ENCODE results near the gene RNF19B. TPM values are rescaled to one million over a fixed set of nuclear protein-coding genes. Genes with fewer than 3 reads are reported as not detected.

Gene RNF19B
- total and polyA plus RNA-seq, 2 donors: 8.7 to 15.0 TPM

DNA sequence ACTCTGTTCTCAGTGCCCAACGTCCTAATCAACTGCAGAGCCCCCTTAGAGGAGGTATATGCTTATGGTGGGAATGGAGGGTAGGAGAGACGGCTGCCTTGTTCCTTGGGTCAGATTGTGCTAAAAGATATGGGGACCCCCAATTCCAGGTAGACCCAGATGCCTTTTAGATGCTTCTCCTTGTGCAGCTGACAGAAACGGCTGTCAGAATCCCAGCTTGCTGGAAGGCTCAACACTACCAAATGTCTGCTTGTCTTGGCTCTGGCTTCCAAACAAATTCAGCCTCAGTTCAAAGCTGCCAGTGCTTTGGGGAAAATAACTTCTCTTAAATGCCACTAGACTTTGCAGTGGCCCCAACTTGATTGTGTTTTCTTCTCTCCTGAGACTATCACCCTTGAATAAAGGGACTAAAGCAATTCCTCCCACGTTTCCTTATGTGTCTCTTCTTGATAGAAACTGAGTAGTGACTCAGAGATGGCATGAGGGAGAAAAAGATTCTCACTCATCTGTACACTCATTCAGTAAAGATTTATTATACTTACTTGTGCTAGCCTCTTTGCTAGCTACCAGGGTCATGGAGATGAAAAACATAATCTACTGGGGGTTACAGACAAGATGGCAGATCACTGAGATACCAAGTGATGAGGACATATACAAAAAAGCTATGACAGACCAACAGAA is 3.4 kb upstream of the RNF19B start:
- Histone ChIP-seq H3K4me1 (ENCODE audit: insufficient read depth) (no peaks in the 10 kb centered on the region), H3K4me3 (ENCODE audit: low read depth, low read length) (no peak overlapping the region), H3K36me3 (ENCODE audit: insufficient read depth) (no peaks in the 10 kb centered on the region), H3K27ac (ENCODE audit: low read depth) (no peak overlapping the region)
- WGBS: 54% methylated on average over 4 of the region's 4 CpGs
- no peak for DNase-seq (ENCODE audit: extremely low spot score)

DNA sequence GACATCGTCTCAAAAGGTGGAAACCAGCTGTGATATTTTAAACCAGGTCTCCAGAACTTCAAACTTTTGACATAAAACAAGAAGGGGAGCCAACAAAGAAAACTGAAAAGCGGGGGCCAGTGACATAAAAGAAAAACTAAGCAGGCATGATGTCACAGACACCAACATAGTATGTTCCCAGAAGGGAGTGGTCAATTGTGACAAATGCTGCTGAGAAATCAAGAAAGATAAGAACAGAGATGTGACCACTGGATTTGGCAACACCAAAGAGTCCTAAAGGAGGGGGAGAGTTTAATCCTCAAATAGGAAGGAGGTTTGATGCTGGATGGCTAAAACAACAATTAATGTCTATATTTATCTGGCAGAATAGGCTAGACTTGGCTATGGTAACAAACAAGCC is 2.3 kb upstream of the RNF19B start:
- Histone ChIP-seq H3K27ac (ENCODE audit: low read depth) (no peak overlapping the region), H3K4me3 (ENCODE audit: low read depth, low read length) (no peak overlapping the region), H3K36me3 (ENCODE audit: insufficient read depth) (no peaks in the 10 kb centered on the region), H3K4me1 (ENCODE audit: insufficient read depth) (no peaks in the 10 kb centered on the region)
- DNase-seq (ENCODE audit: extremely low spot score): no peak
- 85% methylated on average over 2 of the region's 2 CpGs for WGBS

- Histone ChIP-seq H3K4me3 (ENCODE audit: low read depth, low read length) (no peak overlapping the region), H3K36me3 (ENCODE audit: insufficient read depth) (no peaks in the 10 kb centered on the region), H3K4me1 (ENCODE audit: insufficient read depth) (no peaks in the 10 kb centered on the region), H3K27ac (ENCODE audit: low read depth) (no peak overlapping the region)
- WGBS: 71% methylated on average over 5 of the region's 5 CpGs
- DNase-seq (ENCODE audit: extremely low spot score): no peak
Measured at GRCh38 chr1:32965251-32965747, 690 bp upstream of the RNF19B start.

- DNase-seq (ENCODE audit: extremely low spot score): no peak
- WGBS: under 1% methylated on average over 78 of the region's 78 CpGs
Measured at GRCh38 chr1:32963746-32964460, 706 bp downstream of the RNF19B start.

GRCh38 chr1:32962248-32962896 is 2.2 kb downstream of the RNF19B start:
- no peak for DNase-seq (ENCODE audit: extremely low spot score)
- peak overlapping the region; percentile 17 for H3K4me3 ChIP-seq (ENCODE audit: low read depth, low read length)
- no peaks in the 10 kb centered on the region for H3K4me1 ChIP-seq (ENCODE audit: insufficient read depth)
- 59% methylated on average over 6 of the region's 6 CpGs for WGBS
- H3K27ac ChIP-seq (ENCODE audit: low read depth): no peak overlapping the region
- no peaks in the 10 kb centered on the region for H3K36me3 ChIP-seq (ENCODE audit: insufficient read depth)

More at GRCh38 chr1:32963746-32964460, 706 bp downstream of the RNF19B start:
- Histone ChIP-seq H3K36me3 (ENCODE audit: insufficient read depth) (no peaks in the 10 kb centered on the region), H3K4me1 (ENCODE audit: insufficient read depth) (no peaks in the 10 kb centered on the region), H3K4me3 (ENCODE audit: low read depth, low read length) (peak overlapping the region; percentile 81), H3K27ac (ENCODE audit: low read depth) (peak overlapping the region; percentile 93)

DNA sequence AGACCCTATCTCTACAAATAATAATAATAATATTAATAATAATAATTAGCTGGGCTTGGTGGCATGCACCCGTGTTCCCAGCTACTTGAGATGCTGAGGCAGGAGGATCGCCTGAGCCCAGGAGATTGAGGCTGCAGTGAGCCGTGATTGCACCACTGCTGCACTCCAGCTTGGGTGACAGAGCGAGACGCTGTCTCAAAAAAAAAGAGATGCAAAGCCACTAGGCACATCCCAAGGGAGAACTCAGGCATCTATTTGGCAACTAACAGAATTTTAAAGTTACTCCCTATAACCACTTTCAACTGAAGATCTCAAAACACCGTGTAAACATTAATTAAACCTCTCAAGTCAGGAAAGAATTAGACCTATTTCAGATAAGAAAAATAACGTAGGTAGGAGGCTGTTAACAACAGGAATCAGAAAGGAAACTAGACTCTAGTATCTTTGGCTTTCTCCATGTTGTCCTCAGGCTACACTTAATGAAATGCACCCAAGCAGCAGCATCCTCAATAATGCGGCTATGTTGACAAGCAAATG is 3.7 kb downstream of the RNF19B start:
- Histone ChIP-seq H3K27ac (ENCODE audit: low read depth) (no peak overlapping the region), H3K4me1 (ENCODE audit: insufficient read depth) (no peaks in the 10 kb centered on the region), H3K4me3 (ENCODE audit: low read depth, low read length) (no peak overlapping the region), H3K36me3 (ENCODE audit: insufficient read depth) (no peaks in the 10 kb centered on the region)
- DNase-seq (ENCODE audit: extremely low spot score): no peak
- 81% methylated on average over 8 of the region's 8 CpGs for WGBS

GRCh38 chr1:32960342-32960741 is 4.3 kb downstream of the RNF19B start:
- no peak for DNase-seq (ENCODE audit: extremely low spot score)
- Histone ChIP-seq H3K27ac (ENCODE audit: low read depth) (no peak overlapping the region), H3K4me1 (ENCODE audit: insufficient read depth) (no peaks in the 10 kb centered on the region), H3K36me3 (ENCODE audit: insufficient read depth) (no peaks in the 10 kb centered on the region), H3K4me3 (ENCODE audit: low read depth, low read length) (no peak overlapping the region)
- 50% methylated on average over 2 of the region's 2 CpGs for WGBS

DNA sequence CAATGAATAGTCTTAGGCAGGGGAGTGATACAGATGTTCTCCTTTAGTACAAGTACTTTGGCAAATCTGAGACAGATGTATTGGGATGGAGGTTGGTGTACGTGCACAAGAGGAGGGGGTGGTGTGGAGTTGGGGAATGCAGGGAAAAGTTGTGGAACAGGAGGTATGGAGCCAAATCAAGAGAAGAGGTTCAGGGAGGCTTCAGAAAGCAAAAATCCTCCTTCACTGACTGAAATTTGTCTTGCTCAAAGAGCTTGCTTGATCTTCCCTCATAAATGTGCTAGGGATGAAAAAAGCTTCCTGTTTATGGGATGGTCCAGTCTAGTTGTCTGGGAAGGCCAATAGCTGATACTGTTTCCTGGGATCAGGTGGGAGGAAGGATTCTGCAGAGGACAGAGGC is 5.8 kb downstream of the RNF19B start:
- H3K4me3 ChIP-seq (ENCODE audit: low read depth, low read length): no peak overlapping the region
- no peak for DNase-seq (ENCODE audit: extremely low spot score)
- WGBS: 81% methylated on average over 1 of the region's 1 CpG
- no peak overlapping the region for H3K27ac ChIP-seq (ENCODE audit: low read depth)
- H3K36me3 ChIP-seq (ENCODE audit: insufficient read depth): no peaks in the 10 kb centered on the region
- no peaks in the 10 kb centered on the region for H3K4me1 ChIP-seq (ENCODE audit: insufficient read depth)

- no peaks in the 10 kb centered on the region for H3K4me1 ChIP-seq (ENCODE audit: insufficient read depth)
- H3K4me3 ChIP-seq (ENCODE audit: low read depth, low read length): no peak overlapping the region
- H3K36me3 ChIP-seq (ENCODE audit: insufficient read depth): no peaks in the 10 kb centered on the region
- no peak overlapping the region for H3K27ac ChIP-seq (ENCODE audit: low read depth)
- no peak for DNase-seq (ENCODE audit: extremely low spot score)
- 89% methylated on average over 3 of the region's 3 CpGs for WGBS
Measured at GRCh38 chr1:32957017-32957416, 7.6 kb downstream of the RNF19B start.

GRCh38 chr1:32954168-32954567 is 10.4 kb downstream of the RNF19B start:
- WGBS: 93% methylated on average over 6 of the region's 6 CpGs

DNA sequence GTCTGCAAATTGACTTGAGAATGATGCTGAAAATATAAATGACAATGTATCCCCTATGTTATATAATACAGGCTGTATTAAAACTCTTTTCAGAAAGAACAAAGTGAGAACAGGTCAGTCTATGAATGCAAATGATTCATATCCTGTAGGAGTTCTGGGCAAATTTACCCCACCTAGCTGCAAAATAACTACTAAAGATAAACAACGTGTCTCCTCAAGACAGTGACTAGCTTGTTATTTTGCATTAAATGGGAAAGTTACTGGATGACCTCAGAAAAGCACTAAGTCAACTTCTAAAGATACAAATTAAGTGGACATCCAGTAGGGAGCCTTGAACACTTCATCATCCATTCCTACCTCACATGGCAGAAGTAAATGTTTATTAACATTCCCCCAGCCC is 11.1 kb downstream of the RNF19B start:
- no peaks in the 10 kb centered on the region for H3K4me1 ChIP-seq (ENCODE audit: insufficient read depth)
- H3K4me3 ChIP-seq (ENCODE audit: low read depth, low read length): no peak overlapping the region
- DNase-seq (ENCODE audit: extremely low spot score): no peak
- H3K36me3 ChIP-seq (ENCODE audit: insufficient read depth): no peaks in the 10 kb centered on the region
- WGBS: 34% methylated on average over 1 of the region's 1 CpG
- peak overlapping the region; percentile 38 for H3K27ac ChIP-seq (ENCODE audit: low read depth)

More at GRCh38 chr1:32954168-32954567, 10.4 kb downstream of the RNF19B start:
- no peak overlapping the region for H3K4me3 ChIP-seq (ENCODE audit: low read depth, low read length)
- H3K36me3 ChIP-seq (ENCODE audit: insufficient read depth): no peaks in the 10 kb centered on the region
- no peak for DNase-seq (ENCODE audit: extremely low spot score)
- no peaks in the 10 kb centered on the region for H3K4me1 ChIP-seq (ENCODE audit: insufficient read depth)
- no peak overlapping the region for H3K27ac ChIP-seq (ENCODE audit: low read depth)

GRCh38 chr1:32949519-32949918 is 15.1 kb downstream of the RNF19B start:
- Histone ChIP-seq H3K27ac (ENCODE audit: low read depth) (no peak overlapping the region), H3K4me1 (ENCODE audit: insufficient read depth) (no peaks in the 10 kb centered on the region), H3K36me3 (ENCODE audit: insufficient read depth) (no peaks in the 10 kb centered on the region), H3K4me3 (ENCODE audit: low read depth, low read length) (no peak overlapping the region)
- WGBS: 86% methylated on average over 5 of the region's 5 CpGs
- no peak for DNase-seq (ENCODE audit: extremely low spot score)

DNA sequence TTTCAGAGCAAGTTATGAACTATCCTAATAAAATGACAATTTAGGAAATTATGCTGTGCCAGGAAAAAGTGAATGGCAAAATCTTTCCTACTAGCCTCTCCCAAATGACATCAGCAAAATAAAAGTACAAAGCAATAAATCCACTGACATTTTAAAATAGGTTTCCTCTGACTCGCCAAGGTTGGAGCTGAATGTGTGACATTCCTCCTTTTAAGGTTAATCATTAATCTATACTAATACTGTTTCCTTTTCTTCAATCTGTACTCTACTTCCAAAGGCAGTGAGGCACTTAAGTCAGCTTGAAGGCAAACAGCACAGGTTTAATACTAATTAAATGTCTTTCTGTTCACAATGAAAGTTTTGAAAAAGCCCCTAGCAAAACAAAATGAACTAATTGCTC is 15.7 kb downstream of the RNF19B start:
- H3K36me3 ChIP-seq (ENCODE audit: insufficient read depth): no peaks in the 10 kb centered on the region
- no peak for DNase-seq (ENCODE audit: extremely low spot score)
- H3K27ac ChIP-seq (ENCODE audit: low read depth): peak overlapping the region; percentile 59
- 39% methylated on average over 1 of the region's 1 CpG for WGBS
- no peaks in the 10 kb centered on the region for H3K4me1 ChIP-seq (ENCODE audit: insufficient read depth)
- no peak overlapping the region for H3K4me3 ChIP-seq (ENCODE audit: low read depth, low read length)

- DNase-seq (ENCODE audit: extremely low spot score): no peak
- WGBS: 91% methylated on average over 1 of the region's 1 CpG
- H3K36me3 ChIP-seq (ENCODE audit: insufficient read depth): peaks cover 1% of the 10 kb centered on the region
- H3K4me3 ChIP-seq (ENCODE audit: low read depth, low read length): no peak overlapping the region
- no peaks in the 10 kb centered on the region for H3K4me1 ChIP-seq (ENCODE audit: insufficient read depth)
- no peak overlapping the region for H3K27ac ChIP-seq (ENCODE audit: low read depth)
Measured at GRCh38 chr1:32948390-32948722, 16.3 kb downstream of the RNF19B start.

Data from urinary bladder (tissue), 4 donors.